T-helper 22 cell (primary cell): ENCODE measurements around the gene PAMR1.

Experiments
- DNase-seq: peaks from one replicate; pipeline ENCODE4 v3.0.0-alpha.2; 2020; ENCODE audit warnings: low read depth

The PAMR1 gene

GRCh38 chr11:35398881-35399280 is 126.5 kb downstream of the PAMR1 start:
- no peak for DNase-seq

GRCh38 chr11:35394941-35395340 is 130.5 kb downstream of the PAMR1 start:
- no peak for DNase-seq

- no peak for DNase-seq
Observed at GRCh38 chr11:35393098-35393497, 132.3 kb downstream of the PAMR1 start.

- peak; percentile 55 for DNase-seq
Observed at GRCh38 chr11:35391922-35392688, 133.3 kb downstream of the PAMR1 start.

- DNase-seq, result no peak
Observed at GRCh38 chr11:35390737-35391682, 134.4 kb downstream of the PAMR1 start.

- DNase-seq, result no peak
Observed at GRCh38 chr11:35389897-35390465, 135.4 kb downstream of the PAMR1 start.

- DNase-seq, result no peak
Observed at GRCh38 chr11:35389112-35389511, 136.3 kb downstream of the PAMR1 start.

- DNase-seq, result no peak
Observed at GRCh38 chr11:35388061-35388460, 137.4 kb downstream of the PAMR1 start.

- DNase-seq, result no peak
Observed at GRCh38 chr11:35387111-35387982, 138.1 kb downstream of the PAMR1 start.

GRCh38 chr11:35383953-35384352 is 141.5 kb downstream of the PAMR1 start:
- no peak for DNase-seq
